ENCODE results near the gene KRT9. TPM values are rescaled to one million over a fixed set of nuclear protein-coding genes. Genes with fewer than 3 reads are reported as not detected.

KRT9 gene
- total RNA-seq, 2 donors from 2014 or later = not detected

- no peaks in the 10 kb centered on the region for H3K4me1 ChIP-seq
- no peak for ATAC-seq
- no peak overlapping the region for H3K4me3 ChIP-seq
- no peak overlapping the region for H3K27ac ChIP-seq
- H3K27me3 ChIP-seq = no peaks in the 10 kb centered on the region
- DNase-seq = no peak
- WGBS, 2 donors = 60 to 62% methylated on average over 8 of the region's 8 CpGs
- TF ChIP-seq CTCF (IDR thresholded peaks at IDR 0.05) = no peak
- no peak for TF ChIP-seq POLR2A (IDR thresholded peaks at IDR 0.05)
- no peaks in the 10 kb centered on the region for H3K9me3 ChIP-seq
- H3K36me3 ChIP-seq (replicated peaks in 1 of 2; ENCODE audit: insufficient read depth in 1 of 2, low read depth in 2 of 2) = no peaks in the 10 kb centered on the region
- intact Hi-C loops (cut with DNase I) = no loop called here
These were observed 23.7 kb upstream of the KRT9 start for GRCh38 chr17:41595585-41595984.

- intact Hi-C loops (cut with DNase I) = no loop called here
These were observed 22.6 kb upstream of the KRT9 start for GRCh38 chr17:41594363-41594915.

GRCh38 chr17:41593306-41593981, 21.6 kb upstream of the KRT9 start:
- 57 to 60% methylated on average over 1 to 8 of the region's 8 CpGs for whole genome bisulfite sequencing, 2 donors
- Histone ChIP-seq H3K9me3 (no peaks in the 10 kb centered on the region), H3K27ac (no peak overlapping the region), H3K27me3 (no peaks in the 10 kb centered on the region), H3K4me1 (no peaks in the 10 kb centered on the region), H3K36me3 (replicated peaks in 1 of 2; ENCODE audit: insufficient read depth in 1 of 2, low read depth in 2 of 2) (no peaks in the 10 kb centered on the region), H3K4me3 (no peak overlapping the region)
- no peak for TF ChIP-seq POLR2A (IDR thresholded peaks at IDR 0.05)
- no peak for DNase-seq
- ATAC-seq = no peak
- intact Hi-C loops (cut with DNase I) = no loop called here

More at GRCh38 chr17:41594363-41594915, 22.6 kb upstream of the KRT9 start:
- Histone ChIP-seq H3K9me3 (no peaks in the 10 kb centered on the region), H3K36me3 (replicated peaks in 1 of 2; ENCODE audit: insufficient read depth in 1 of 2, low read depth in 2 of 2) (no peaks in the 10 kb centered on the region), H3K27me3 (no peaks in the 10 kb centered on the region), H3K27ac (no peak overlapping the region), H3K4me3 (no peak overlapping the region), H3K4me1 (no peaks in the 10 kb centered on the region)
- no peak for TF ChIP-seq CTCF (IDR thresholded peaks at IDR 0.05)
- TF ChIP-seq POLR2A (IDR thresholded peaks at IDR 0.05) = no peak
- no peak for ATAC-seq
- 33 to 43% methylated on average over 3 of the region's 3 CpGs for WGBS, 2 donors
- no peak for DNase-seq

- no peaks in the 10 kb centered on the region for H3K4me1 ChIP-seq
- ATAC-seq = no peak
- 67 to 74% methylated on average over 11 to 12 of the region's 12 CpGs for WGBS, 2 donors
- intact Hi-C loops (cut with DNase I) = no loop called here
- no peaks in the 10 kb centered on the region for H3K9me3 ChIP-seq
- TF ChIP-seq CTCF (IDR thresholded peaks at IDR 0.05) = no peak
- TF ChIP-seq POLR2A (IDR thresholded peaks at IDR 0.05) = no peak
- H3K4me3 ChIP-seq = no peak overlapping the region
- H3K27ac ChIP-seq = no peak overlapping the region
- no peaks in the 10 kb centered on the region for H3K36me3 ChIP-seq (replicated peaks in 1 of 2; ENCODE audit: insufficient read depth in 1 of 2, low read depth in 2 of 2)
- no peak for DNase-seq
- H3K27me3 ChIP-seq = no peaks in the 10 kb centered on the region
These were observed 20.9 kb upstream of the KRT9 start for GRCh38 chr17:41592601-41593305.

GRCh38 chr17:41589301-41589700, 17.4 kb upstream of the KRT9 start:
- no peaks in the 10 kb centered on the region for H3K27me3 ChIP-seq
- H3K36me3 ChIP-seq (replicated peaks in 1 of 2; ENCODE audit: insufficient read depth in 1 of 2, low read depth in 2 of 2) = no peaks in the 10 kb centered on the region
- no peaks in the 10 kb centered on the region for H3K4me1 ChIP-seq
- no peaks in the 10 kb centered on the region for H3K9me3 ChIP-seq
- no peak overlapping the region for H3K27ac ChIP-seq
- intact Hi-C loops (cut with DNase I) = no loop called here
- 67% methylated on average over 3 of the region's 3 CpGs; no CpG with 5 or more reads in 1 of the 2 donors for WGBS, 2 donors
- no peak overlapping the region for H3K4me3 ChIP-seq
- no peak for DNase-seq
- no peak for TF ChIP-seq POLR2A (IDR thresholded peaks at IDR 0.05)
- TF ChIP-seq CTCF (IDR thresholded peaks at IDR 0.05) = no peak
- no peak for ATAC-seq
